Effector memory CD4-positive, alpha-beta T cell (primary cell): ENCODE measurements around the gene VAMP8.
A peak's percentile ranks its signal among the peaks of the same experiment; 100 is the strongest.
"Not testable (repeated sequence)": the region's sequence is repeated elsewhere in the genome, so short reads cannot be mapped to it uniquely, and the experiment has no call there.

Source experiments
- DNase-seq, 3 donors: peaks; one replicate each; pipeline ENCODE4 v3.0.0-alpha.2; 2020
- H3K27ac ChIP-seq: 2 replicates; pipeline ENCODE4 v1.7.0; 2013; ENCODE audit warnings: mild to moderate bottlenecking, low read length, moderate library complexity; ENCODE audit not compliant: insufficient read depth, poor library complexity, severe bottlenecking
- H3K27me3 ChIP-seq: replicated peaks from 2 replicates; pipeline ENCODE4 v1.7.0; 2013; ENCODE audit warnings: mild to moderate bottlenecking, low read length; ENCODE audit not compliant: insufficient read depth, control insufficient read depth, poor library complexity, severe bottlenecking
- H3K36me3 ChIP-seq: 2 replicates; pipeline ENCODE4 v1.7.0; 2013; ENCODE audit warnings: mild to moderate bottlenecking, low read length, moderate library complexity; ENCODE audit not compliant: control insufficient read depth, insufficient read depth
- H3K4me1 ChIP-seq: 2 replicates; pipeline ENCODE4 v1.7.0; 2013; ENCODE audit warnings: low read length, mild to moderate bottlenecking; ENCODE audit not compliant: control insufficient read depth, insufficient read depth, poor library complexity, severe bottlenecking
- H3K4me3 ChIP-seq: 2 replicates; pipeline ENCODE4 v1.7.0; 2013; ENCODE audit warnings: low read length, low read depth, mild to moderate bottlenecking; ENCODE audit not compliant: insufficient read depth, poor library complexity, severe bottlenecking
- H3K9me3 ChIP-seq: 2 replicates; pipeline ENCODE4 v1.7.0; 2013; ENCODE audit warnings: mild to moderate bottlenecking, low read length, moderate library complexity; ENCODE audit not compliant: control insufficient read depth

The VAMP8 gene

DNA sequence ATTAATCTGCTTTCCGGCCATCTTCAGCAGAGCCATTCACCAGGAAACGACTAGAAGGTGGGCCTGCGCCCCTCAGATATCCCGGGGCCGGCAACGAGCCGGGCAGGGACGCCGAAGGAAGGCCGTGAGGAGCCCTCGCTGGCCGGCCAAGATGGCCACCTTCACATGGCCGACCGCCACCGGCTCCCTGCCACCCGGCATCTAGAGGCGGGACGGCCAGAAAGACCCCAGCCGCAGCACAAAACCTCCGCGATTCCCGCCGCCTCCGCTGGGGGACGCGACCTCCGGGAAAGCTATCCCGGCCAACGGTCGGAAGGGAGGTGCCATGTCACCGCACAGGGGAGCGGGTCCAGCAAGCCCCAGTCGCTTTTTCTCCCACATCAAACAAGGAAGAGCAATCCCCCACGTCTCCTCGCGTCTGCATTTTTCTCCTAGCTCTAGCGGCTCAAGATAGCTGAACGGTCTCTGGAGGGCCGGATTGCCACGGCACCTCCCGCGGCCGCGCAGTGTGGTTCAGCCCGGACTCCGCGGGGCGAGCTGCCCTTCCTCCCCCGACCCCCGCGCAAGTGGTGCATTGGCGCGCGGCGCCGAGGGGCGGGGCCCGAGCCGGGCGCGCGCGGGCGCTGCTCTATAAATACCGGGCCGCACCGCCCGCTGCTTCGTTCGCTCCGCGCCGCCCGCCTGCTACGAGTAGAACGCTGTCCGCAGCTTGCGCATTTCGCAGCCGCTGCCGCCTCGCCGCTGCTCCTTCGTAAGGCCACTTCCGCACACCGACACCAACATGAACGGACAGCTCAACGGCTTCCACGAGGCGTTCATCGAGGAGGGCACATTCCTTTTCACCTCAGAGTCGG is 38.7 kb upstream of the VAMP8 start, which contains the start of gene MAT2A:
MAT2A (plus strand) TSS at position 662 of the 854 bp plus-strand sequence; CDS start at position 782, 120 bp downstream.
- peak; percentile 74 to 76 (median 75) for DNase-seq
- H3K27ac ChIP-seq: peak within 1 kb of the TSS; percentile 77
- H3K27me3 ChIP-seq: no peaks in the 10 kb centered on the region
- H3K9me3 ChIP-seq: no peaks in the 10 kb centered on the region
- peaks cover 20% of the 10 kb centered on the region for H3K4me1 ChIP-seq
- peak within 1 kb of the TSS; percentile 94 for H3K4me3 ChIP-seq
- peaks cover 23% of the 10 kb centered on the region for H3K36me3 ChIP-seq

DNA sequence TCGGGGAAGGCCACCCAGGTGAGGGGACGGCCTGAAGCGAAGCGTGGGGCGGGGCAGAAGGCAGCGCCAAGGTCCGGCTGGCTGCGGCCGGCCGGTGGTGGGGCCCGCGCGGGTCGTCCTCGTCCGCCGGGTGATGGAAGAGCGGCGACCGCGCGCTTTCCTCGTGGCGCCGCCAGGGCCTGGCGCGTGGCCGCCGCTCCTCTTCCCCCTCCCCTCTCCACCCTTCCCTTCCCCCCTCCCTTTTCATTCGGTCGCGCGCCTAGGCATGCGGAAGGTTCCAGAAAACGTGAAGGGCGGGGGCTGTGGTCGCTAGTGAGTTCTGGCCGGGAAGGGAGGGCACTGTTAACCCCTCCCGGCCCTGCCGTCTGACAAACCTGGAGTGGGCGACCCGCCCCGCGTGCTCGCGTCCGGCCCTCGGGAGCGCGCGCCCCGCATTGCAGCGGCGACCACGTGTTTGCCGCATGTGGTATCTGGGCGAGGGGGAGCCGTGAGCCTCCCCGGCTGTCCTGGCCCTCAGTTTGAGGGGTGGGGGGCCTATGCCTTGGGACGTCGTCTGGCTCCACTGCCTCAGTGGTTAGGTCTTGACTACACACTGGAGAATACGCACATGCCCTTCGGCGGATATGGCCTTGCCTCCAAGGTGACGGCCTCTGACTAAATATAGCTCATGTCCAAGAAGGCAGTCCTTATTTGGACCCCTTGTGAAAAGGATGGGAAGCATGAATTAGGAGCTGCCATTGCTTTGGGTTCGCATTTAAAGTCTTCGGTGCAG is 37.8 kb upstream of the VAMP8 start:
- peak; percentile 52 to 63 (median 55) for DNase-seq
- Histone ChIP-seq H3K36me3 (peaks cover 28% of the 10 kb centered on the region), H3K9me3 (no peaks in the 10 kb centered on the region), H3K4me1 (peaks cover 20% of the 10 kb centered on the region), H3K27me3 (no peaks in the 10 kb centered on the region), H3K4me3 (peak overlapping the region; percentile 94), H3K27ac (peak overlapping the region; percentile 77)

DNA sequence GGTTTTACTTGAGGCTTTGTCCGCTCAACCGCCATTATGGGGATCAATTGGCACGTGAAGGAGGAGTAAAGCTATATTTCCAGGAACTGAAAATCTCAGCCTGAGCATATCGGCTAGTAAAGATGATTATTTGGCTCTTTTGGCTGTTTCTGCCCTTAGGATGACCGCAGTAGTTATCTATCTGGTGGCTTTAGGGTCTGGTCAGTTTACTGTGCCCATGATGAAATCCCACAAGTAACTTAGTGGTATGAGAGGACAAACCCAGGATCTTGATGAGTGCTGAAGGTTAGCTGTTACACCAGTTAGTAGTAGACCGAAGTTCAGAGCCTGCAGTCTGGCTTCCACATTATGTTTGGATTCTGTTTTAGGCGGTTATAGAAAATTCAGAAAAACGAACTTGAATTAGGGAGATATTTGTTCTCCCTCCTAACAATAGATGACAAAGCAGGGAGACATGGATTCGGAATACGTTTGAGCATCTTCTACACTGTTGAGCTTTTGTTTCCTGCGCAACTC is 37.2 kb upstream of the VAMP8 start:
- Histone ChIP-seq H3K36me3 (peaks cover 33% of the 10 kb centered on the region), H3K4me1 (peaks cover 20% of the 10 kb centered on the region), H3K4me3 (peak overlapping the region; percentile 94), H3K9me3 (no peaks in the 10 kb centered on the region), H3K27me3 (no peaks in the 10 kb centered on the region), H3K27ac (peak overlapping the region; percentile 77)
- no peak for DNase-seq

DNA sequence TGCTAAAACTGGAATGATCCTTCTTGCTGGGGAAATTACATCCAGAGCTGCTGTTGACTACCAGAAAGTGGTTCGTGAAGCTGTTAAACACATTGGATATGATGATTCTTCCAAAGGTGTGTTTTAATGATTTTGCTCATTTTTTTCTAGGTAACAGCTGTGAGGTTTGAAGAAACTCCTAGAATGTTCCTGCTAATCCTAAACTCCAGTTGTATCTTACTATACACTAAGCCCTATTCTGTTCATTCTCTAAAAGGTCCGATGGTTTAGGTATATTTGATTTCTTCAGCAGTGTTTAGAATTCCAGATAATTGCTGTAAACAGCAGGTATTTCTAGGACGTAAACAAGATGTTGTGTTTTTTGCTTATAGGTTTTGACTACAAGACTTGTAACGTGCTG is 36.1 kb upstream of the VAMP8 start:
- no peak overlapping the region for H3K4me3 ChIP-seq
- H3K9me3 ChIP-seq: no peaks in the 10 kb centered on the region
- DNase-seq: no peak
- H3K27ac ChIP-seq: no peak overlapping the region
- peaks cover 20% of the 10 kb centered on the region for H3K4me1 ChIP-seq
- H3K27me3 ChIP-seq: no peaks in the 10 kb centered on the region
- H3K36me3 ChIP-seq: peaks cover 40% of the 10 kb centered on the region

DNA sequence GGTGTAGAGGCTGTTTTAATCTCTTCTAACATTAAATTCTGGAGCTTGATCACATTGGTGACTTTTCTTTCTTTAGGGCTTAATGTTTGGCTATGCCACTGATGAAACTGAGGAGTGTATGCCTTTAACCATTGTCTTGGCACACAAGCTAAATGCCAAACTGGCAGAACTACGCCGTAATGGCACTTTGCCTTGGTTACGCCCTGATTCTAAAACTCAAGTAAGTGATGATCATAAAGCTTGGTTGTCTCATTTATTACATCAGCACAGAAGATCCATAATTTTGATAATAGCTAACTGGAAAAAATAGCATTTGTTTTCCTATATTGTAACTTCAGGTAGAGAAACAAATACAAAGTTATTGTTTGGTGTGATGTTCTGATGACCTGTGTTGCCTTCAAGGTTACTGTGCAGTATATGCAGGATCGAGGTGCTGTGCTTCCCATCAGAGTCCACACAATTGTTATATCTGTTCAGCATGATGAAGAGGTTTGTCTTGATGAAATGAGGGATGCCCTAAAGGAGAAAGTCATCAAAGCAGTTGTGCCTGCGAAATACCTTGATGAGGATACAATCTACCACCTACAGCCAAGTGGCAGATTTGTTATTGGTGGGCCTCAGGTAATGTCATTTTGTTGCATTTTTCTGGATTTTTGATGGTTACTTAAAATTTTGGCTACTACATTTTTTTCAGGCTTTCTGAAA is 35.5 kb upstream of the VAMP8 start:
- Histone ChIP-seq H3K27ac (no peak overlapping the region), H3K36me3 (peaks cover 40% of the 10 kb centered on the region), H3K27me3 (no peaks in the 10 kb centered on the region), H3K4me3 (no peak overlapping the region), H3K9me3 (no peaks in the 10 kb centered on the region), H3K4me1 (peaks cover 20% of the 10 kb centered on the region)
- DNase-seq: no peak

DNA sequence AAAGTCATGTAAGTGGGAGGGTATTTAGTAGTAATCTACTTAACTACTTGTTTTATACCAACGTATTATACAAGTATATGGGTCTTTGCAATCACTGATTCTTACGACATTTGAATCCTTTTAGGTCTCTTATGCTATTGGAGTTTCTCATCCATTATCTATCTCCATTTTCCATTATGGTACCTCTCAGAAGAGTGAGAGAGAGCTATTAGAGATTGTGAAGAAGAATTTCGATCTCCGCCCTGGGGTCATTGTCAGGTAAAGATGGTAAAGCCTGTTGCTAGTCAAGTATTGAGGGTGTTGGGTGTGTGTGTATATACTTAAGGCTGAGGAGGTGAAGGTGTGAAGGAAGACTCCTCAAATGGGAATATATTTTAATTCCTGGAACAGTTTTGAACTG is 34.6 kb upstream of the VAMP8 start:
- Histone ChIP-seq H3K27me3 (no peaks in the 10 kb centered on the region), H3K4me3 (no peak overlapping the region), H3K4me1 (peaks cover 16% of the 10 kb centered on the region), H3K27ac (no peak overlapping the region), H3K36me3 (peaks cover 40% of the 10 kb centered on the region), H3K9me3 (no peaks in the 10 kb centered on the region)
- no peak for DNase-seq

DNA sequence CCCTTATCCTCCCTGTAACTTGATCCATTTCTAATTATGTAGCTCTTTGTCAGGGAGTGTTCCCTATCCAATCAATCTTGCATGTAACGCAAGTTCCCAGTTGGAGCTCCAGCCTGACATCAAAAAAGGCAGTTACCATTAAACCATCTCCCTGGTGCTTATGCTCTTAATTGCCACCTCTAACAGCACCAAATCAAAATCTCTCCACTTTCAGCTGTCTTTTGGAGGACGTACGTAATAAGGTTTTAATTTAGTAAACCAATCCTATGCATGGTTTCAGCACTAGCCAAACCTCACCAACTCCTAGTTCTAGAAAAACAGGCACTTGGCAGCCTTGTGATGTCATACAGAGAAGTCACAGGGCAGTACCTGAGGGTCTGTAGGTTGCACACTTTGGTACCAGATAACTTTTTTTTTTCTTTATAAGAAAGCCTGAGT is 33.1 kb upstream of the VAMP8 start:
- peaks cover 40% of the 10 kb centered on the region for H3K36me3 ChIP-seq
- H3K27ac ChIP-seq, H3K4me3 ChIP-seq, H3K27me3 ChIP-seq, H3K9me3 ChIP-seq, DNase-seq: not testable (repeated sequence)
- H3K4me1 ChIP-seq: peaks cover 12% of the 10 kb centered on the region

DNA sequence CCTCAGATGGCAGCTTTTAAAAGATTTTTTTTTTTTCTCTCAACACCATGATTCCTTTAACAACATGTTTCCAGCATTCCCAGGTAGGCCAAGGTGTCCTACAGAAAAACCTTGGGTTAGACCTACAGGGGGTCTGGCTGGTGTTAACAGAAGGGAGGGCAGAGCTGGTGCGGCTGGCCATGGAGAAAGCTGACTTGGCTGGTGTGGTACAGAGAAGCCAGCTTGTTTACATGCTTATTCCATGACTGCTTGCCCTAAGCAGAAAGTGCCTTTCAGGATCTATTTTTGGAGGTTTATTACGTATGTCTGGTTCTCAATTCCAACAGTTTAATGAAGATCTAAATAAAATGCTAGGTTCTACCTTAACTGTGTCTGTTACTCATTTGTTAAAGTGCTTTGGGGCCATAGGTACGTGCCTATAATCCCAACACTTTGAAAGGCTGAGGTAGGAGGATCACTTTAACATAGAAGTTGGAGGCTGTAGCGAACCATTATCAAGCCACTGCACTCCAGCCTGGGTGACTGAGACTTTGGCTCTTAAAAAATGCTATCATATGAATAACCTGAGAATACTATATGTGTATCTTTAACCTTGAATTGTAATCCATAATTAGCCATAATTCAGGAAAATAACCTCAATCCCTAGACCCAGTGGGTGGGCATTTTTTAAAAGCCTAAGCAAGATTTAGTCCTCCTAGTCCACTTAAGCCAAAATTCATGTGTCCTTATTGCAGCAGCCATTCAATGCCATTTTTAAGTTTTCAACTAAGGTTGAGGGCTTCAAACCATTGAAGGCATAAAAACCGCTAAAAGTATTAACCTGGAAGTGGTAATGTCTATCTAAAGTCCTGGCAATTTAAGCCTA is 32.2 kb upstream of the VAMP8 start:
- not testable (repeated sequence) for H3K4me3 ChIP-seq, DNase-seq, H3K27me3 ChIP-seq, H3K9me3 ChIP-seq, H3K27ac ChIP-seq, H3K4me1 ChIP-seq
- peaks cover 46% of the 10 kb centered on the region for H3K36me3 ChIP-seq

DNA sequence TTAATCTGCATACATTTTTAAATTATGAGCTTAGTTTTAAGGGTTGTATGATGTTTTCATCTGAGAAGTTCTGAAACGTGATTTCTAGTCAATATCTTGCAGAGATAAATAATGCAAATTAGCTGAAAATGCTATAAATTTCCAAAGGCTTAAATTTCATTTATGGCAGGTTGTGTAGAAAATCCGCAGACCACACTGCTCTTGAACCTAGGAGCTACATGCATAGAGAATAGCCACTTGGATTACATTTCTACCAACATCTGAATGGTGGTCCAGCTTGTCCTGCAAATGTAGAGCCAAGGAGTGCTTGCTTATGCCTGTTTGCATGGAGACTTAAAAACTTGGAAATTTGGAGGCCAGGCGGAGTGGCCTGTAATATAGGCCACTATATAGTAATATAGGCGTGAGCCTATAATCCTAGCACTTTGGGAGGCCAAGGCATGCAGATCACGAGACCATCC is 31.6 kb upstream of the VAMP8 start:
- no peaks in the 10 kb centered on the region for H3K9me3 ChIP-seq
- no peak for DNase-seq
- H3K27ac ChIP-seq: no peak overlapping the region
- H3K27me3 ChIP-seq: no peaks in the 10 kb centered on the region
- H3K4me1 ChIP-seq: peaks cover under 1% of the 10 kb centered on the region
- H3K36me3 ChIP-seq: peaks cover 52% of the 10 kb centered on the region
- no peak overlapping the region for H3K4me3 ChIP-seq
